Measurements from ENCODE around the gene GJB6. TPM values are rescaled to one million over a fixed set of nuclear protein-coding genes. Genes with fewer than 3 reads are reported as not detected.

Gene GJB6
- total RNA-seq, 2 experiments from 2014 or later = 19.8 to 26.0 TPM

DNA sequence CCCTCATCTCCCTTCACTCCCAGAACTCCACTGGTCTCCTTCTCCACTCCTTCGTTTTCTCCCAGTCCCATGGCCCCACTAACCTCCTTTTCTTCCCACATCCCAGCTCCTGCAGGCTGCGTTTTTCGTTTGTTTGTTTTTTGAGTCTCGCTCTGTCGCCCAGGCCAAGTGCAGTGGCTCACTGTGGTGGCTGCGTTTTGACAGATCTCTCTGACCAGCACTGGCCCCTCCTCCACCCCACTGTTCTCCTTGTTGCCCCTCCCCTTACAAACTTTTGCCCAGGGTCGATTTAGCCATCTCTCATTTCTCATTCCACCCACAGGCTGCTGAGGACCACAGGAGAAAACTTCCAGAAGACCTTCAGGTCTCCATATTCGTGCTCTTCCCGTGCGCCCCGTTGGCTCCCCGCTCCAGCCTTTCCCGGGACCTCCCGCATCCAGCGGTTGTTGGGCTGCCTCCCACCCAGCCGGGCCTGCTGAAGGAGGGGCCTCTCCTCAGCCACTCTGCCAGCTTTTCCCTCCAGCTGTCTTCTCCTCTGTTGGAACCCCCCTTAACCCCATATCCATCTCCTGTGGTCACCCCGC, 40.6 kb upstream of the GJB6 start:
- CTCF ChIA-PET = no interaction called here
- DNase-seq = no peak
- no peak overlapping the region for H3K4me3 Mint-ChIP-seq

DNA sequence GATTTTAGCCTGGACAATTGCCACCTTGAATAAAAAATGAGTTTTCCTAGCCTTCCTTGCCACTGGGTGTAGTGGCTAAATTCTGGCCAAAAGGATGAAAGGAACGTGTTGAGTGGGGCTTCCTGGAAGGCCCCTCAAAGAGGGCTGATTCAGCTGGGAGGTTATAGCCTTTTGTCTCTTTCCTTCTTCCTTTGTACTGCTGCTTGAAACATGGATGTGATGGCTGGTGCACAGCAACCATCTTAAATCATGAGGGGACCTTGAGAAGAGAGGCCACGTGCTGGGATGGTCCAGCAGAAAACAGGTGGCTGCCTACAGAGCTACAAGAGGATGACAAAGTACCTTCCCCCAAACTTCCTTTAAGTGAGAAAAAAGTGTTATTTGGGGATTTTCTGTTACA, 40.0 kb upstream of the GJB6 start:
- Mint-ChIP-seq H3K9me3 (no peaks in the 10 kb centered on the region), H3K4me3 (no peak overlapping the region), H3K27me3 (peaks cover 26% of the 10 kb centered on the region), H3K4me1 (ENCODE audit: low read depth) (no peaks in the 10 kb centered on the region), H3K27ac (no peak overlapping the region), H3K36me3 (ENCODE audit: low read depth) (no peaks in the 10 kb centered on the region)
- ChIA-PET CTCF (no interaction called here), POLR2A (no interaction called here)
- no peak for ATAC-seq (ENCODE audit: poor library complexity)
- Histone ChIP-seq H3K9me3 (ENCODE audit: control insufficient read depth in 1 of 2, insufficient read depth in 1 of 2, low read length in 2 of 2) (peaks cover 0 to 10% of the 10 kb centered on the region in 2 experiments), H3K4me1 (ENCODE audit: insufficient read depth, low read length) (no peaks in the 10 kb centered on the region), H3K36me3 (ENCODE audit: insufficient read depth, low read length) (no peaks in the 10 kb centered on the region), H3K27me3 (ENCODE audit: control insufficient read depth in 1 of 2, insufficient read depth in 2 of 2, low read length in 2 of 2) (no peaks in the 10 kb centered on the region), H3K4me3 (ENCODE audit: low read length) (no peak overlapping the region), H3K27ac (ENCODE audit: low read depth in 1 of 2, low read length in 2 of 2) (no peak overlapping the region)
- no peak for DNase-seq
- intact Hi-C loops (cut with DNase I, micrococcal nuclease) = no loop called here
- TF ChIP-seq CTCF (IDR thresholded peaks at IDR 0.05) = no peak

More for the DNA sequence above, 40.6 kb upstream of the GJB6 start:
- no peaks in the 10 kb centered on the region for H3K9me3 Mint-ChIP-seq
- H3K4me1 ChIP-seq (ENCODE audit: insufficient read depth, low read length) = no peaks in the 10 kb centered on the region
- no peak for TF ChIP-seq CTCF (IDR thresholded peaks at IDR 0.05)
- H3K4me1 Mint-ChIP-seq (ENCODE audit: low read depth) = no peaks in the 10 kb centered on the region
- ATAC-seq (ENCODE audit: poor library complexity) = no peak
- H3K27me3 Mint-ChIP-seq = peaks cover 26% of the 10 kb centered on the region
- intact Hi-C loops (cut with DNase I, micrococcal nuclease) = no loop called here
- H3K9me3 ChIP-seq (ENCODE audit: control insufficient read depth in 1 of 2, insufficient read depth in 1 of 2, low read length in 2 of 2) = peaks cover 0 to 10% of the 10 kb centered on the region in 2 experiments
- no peak overlapping the region for H3K4me3 ChIP-seq (ENCODE audit: low read length)
- no peak overlapping the region for H3K27ac Mint-ChIP-seq
- H3K36me3 ChIP-seq (ENCODE audit: insufficient read depth, low read length) = no peaks in the 10 kb centered on the region
- POLR2A ChIA-PET = no interaction called here
- no peak overlapping the region for H3K27ac ChIP-seq (ENCODE audit: low read depth in 1 of 2, low read length in 2 of 2)
- H3K36me3 Mint-ChIP-seq (ENCODE audit: low read depth) = no peaks in the 10 kb centered on the region
- no peaks in the 10 kb centered on the region for H3K27me3 ChIP-seq (ENCODE audit: control insufficient read depth in 1 of 2, insufficient read depth in 2 of 2, low read length in 2 of 2)

GRCh38 chr13:20271441-20271840, 39.3 kb upstream of the GJB6 start:
- Mint-ChIP-seq H3K27me3 (peaks cover 26% of the 10 kb centered on the region), H3K27ac (no peak overlapping the region), H3K4me3 (no peak overlapping the region), H3K9me3 (no peaks in the 10 kb centered on the region), H3K4me1 (ENCODE audit: low read depth) (no peaks in the 10 kb centered on the region), H3K36me3 (ENCODE audit: low read depth) (no peaks in the 10 kb centered on the region)
- DNase-seq (no peak), ATAC-seq (ENCODE audit: poor library complexity) (no peak)
- Histone ChIP-seq H3K4me3 (ENCODE audit: low read length) (no peak overlapping the region), H3K36me3 (ENCODE audit: insufficient read depth, low read length) (no peaks in the 10 kb centered on the region), H3K27me3 (ENCODE audit: control insufficient read depth in 1 of 2, insufficient read depth in 2 of 2, low read length in 2 of 2) (no peaks in the 10 kb centered on the region), H3K27ac (ENCODE audit: low read depth in 1 of 2, low read length in 2 of 2) (no peak overlapping the region), H3K9me3 (ENCODE audit: control insufficient read depth in 1 of 2, insufficient read depth in 1 of 2, low read length in 2 of 2) (peaks cover 0 to 10% of the 10 kb centered on the region in 2 experiments), H3K4me1 (ENCODE audit: insufficient read depth, low read length) (no peaks in the 10 kb centered on the region)
- ChIA-PET CTCF (no interaction called here), POLR2A (no interaction called here)
- TF ChIP-seq CTCF (IDR thresholded peaks at IDR 0.05) = no peak
- intact Hi-C loops (cut with DNase I, micrococcal nuclease) = no loop called here

Measured in CD4-positive, alpha-beta T cell (primary cell).